Fibroblast of pulmonary artery (primary cell): ENCODE data around the gene RAE1.

Experiments used
- DNase-seq: peaks from one replicate; pipeline ENCODE4 v3.0.0-alpha.2; 2010; ENCODE audit warnings: low read depth
- H3K4me3 ChIP-seq: replicated peaks from 2 replicates; pipeline ENCODE4 v1.5.1; 2011; ENCODE audit warnings: low read depth, mild to moderate bottlenecking, control low read depth, low read length, moderate library complexity
- TF ChIP-seq, protein P1 (sequence below): IDR thresholded peaks from 2 replicates; pipeline ENCODE4 v1.5.1; 2011; ENCODE audit warnings: mild to moderate bottlenecking, control low read depth, low read length, inconsistent platforms; ENCODE audit errors: missing control alignments

Gene RAE1

DNA sequence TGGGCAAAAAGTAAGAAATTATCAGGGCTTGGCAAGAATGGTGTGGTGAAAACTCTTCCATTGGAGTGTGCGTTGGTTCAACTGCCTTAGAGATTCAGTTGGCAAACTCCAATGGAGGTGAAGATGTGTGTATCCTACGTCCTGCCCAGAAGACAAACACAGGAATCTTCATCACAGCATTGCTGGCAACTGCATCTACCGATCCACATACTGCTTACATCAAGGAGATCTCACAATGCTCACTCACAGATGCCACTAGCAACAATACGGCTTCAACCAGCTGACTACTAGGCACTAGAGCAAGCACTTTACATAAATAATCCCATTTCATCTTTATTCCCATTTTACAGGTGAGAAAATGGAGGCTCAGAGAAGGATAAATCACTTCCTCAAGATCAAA is 31.5 kb upstream of the RAE1 start:
- TF ChIP-seq, protein P1, sequence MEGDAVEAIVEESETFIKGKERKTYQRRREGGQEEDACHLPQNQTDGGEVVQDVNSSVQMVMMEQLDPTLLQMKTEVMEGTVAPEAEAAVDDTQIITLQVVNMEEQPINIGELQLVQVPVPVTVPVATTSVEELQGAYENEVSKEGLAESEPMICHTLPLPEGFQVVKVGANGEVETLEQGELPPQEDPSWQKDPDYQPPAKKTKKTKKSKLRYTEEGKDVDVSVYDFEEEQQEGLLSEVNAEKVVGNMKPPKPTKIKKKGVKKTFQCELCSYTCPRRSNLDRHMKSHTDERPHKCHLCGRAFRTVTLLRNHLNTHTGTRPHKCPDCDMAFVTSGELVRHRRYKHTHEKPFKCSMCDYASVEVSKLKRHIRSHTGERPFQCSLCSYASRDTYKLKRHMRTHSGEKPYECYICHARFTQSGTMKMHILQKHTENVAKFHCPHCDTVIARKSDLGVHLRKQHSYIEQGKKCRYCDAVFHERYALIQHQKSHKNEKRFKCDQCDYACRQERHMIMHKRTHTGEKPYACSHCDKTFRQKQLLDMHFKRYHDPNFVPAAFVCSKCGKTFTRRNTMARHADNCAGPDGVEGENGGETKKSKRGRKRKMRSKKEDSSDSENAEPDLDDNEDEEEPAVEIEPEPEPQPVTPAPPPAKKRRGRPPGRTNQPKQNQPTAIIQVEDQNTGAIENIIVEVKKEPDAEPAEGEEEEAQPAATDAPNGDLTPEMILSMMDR = no peak
- DNase-seq = no peak
- no peak overlapping the region for H3K4me3 ChIP-seq

DNA sequence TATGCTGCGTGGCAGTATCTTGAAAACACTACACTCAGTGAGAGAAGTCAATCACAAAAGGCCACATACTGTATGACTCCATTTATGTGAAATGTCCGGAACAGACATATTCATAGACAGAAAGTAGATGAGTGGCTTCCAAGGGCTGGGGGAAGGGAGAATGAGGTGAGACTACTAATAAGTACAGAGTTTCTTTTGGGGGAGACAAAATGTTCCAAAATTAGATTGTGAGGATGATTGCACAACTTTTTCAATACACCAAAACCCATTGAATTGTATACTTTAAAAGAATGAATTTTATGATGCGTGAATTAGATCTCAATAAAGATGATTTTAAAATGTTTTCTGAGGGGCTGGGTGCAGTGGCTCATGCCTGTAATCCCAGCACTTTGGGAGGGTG is 30.7 kb upstream of the RAE1 start:
- no peak overlapping the region for H3K4me3 ChIP-seq
- TF ChIP-seq, protein P1 = no peak
- no peak for DNase-seq

DNA sequence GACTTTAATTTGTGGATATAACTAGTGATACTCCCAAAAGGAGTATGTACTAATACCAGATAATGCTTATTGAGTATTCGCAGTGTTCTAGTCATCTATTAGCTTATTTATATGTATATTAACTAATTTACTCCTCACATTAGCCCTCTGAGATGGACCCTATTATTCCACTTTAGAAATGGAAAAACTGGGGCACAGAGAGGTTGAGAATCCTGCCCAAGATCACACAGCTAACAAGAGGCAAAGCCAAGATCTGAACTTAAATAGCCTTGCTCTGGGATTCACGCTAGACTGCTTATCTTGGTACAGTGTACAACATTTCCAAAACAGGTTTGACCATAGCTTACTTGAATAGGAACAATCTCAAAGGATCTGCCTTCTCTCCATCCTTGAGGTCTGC is 29.9 kb upstream of the RAE1 start:
- DNase-seq = no peak
- TF ChIP-seq, protein P1 = no peak
- H3K4me3 ChIP-seq = no peak overlapping the region

DNA sequence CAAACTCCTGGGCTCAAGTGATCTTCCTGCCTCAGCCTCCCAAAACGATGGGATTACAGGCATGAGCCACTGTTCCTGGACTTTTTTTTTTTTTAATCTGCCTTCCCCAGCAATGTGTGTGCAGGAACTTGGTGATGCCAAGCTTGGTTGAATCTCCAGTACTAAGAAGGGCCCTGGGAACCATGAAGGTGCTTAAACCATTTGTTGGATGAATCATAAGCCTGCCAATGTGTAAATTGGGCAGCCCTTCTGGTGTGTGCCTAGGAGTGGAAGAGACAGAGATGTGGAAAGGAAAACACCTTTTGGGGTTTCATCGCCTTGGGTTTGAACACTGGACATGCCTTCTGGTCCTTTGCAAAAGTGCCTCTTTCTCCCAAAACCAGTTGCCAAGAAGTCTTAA is 28.6 kb upstream of the RAE1 start:
- TF ChIP-seq, protein P1 = no peak
- H3K4me3 ChIP-seq = no peak overlapping the region
- DNase-seq = no peak

DNA sequence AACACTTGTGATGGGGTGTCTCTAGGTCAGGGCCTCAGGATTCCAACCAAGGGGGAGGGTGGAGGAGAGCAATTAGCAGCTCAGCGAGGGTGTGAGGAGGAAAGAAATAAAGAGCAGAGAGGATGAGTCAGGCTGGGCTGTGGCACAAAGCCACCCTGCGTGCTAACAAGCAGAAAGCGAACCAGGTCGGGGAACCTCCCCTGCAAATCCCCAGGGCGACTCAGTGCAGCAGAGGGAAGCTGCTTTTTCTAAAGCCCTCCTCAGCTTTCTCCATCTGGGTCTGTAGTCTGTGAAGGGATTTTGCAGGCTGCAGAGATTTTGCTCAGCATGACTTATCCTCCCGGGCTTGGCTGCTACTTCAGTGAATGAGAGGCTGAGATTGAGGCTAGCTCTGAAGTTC is 28.0 kb upstream of the RAE1 start:
- DNase-seq = peak; percentile 5
- TF ChIP-seq, protein P1 = no peak
- H3K4me3 ChIP-seq = no peak overlapping the region

DNA sequence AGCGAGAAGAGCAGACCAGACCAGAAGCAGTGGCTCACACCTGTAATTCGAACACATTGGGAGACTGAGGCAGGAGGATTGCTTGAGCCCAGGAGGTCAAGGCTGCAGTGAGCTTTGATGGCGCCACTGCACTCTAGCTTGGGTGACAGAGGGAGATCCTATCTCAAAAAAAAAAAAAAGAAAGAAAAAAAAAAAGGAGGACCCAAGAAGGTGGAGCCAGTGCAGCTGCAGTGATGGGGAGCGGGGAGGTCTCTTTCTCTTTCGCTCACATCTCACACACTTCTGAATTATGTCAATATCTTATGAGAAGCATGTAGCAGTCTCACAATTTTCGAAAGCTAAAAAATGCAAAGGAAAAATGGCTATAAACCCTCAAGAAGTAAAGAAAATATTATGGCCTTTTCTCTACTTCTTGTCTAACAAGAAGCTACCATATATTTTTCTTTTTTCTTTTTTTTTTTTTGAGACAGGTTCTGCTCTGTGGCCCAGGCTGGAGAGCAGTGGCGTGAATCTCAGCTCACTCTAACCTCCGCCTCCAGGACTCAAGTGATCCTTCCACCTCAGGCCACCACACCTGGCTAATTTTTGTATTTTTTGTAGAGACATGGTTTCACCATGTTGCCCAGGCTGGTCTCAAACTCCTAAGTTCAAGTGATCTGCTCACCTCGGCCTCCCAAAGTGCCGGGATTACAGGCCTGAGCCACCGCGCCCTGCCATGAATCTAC is 25.3 kb upstream of the RAE1 start:
- TF ChIP-seq, protein P1 = no peak
- H3K4me3 ChIP-seq = no peak overlapping the region
- DNase-seq = no peak

DNA sequence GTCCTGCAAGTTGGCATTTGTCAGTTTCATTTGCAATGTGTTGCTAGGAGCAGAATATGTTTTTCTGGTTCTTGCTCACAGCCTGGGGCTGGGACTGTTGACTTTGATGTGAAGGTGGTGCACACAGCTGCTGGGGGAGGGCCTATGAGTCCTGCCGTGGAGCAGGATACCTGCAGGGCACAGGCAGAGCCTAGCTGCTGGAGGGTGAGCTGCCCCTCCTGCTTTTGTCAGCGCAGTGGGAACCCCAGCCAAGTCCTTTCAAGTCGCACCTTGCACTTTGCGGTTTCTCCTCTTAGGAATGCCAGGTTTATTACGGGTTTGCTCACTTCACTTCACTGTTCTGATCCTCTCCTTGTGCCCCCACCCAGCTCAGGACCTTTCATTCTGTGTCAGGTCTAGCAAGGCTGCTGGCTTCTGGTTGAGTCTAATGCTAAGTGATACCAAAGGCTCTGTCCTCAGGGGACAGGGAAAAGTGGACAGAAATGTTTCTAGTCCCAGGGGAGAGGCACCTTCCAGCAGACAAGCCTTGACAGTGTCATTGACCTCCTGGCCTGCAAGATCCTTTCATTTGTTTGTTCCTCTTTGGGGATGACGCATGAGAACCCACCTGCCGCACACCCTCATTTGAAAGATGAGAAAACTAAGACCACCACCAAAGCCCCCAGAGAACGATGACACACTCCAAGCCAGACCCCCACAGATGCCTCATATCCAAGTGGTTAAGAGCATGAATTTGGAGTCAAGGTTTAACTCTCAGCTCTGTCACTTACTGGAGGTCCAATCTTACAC is 24.2 kb upstream of the RAE1 start:
- TF ChIP-seq, protein P1 = no peak
- no peak overlapping the region for H3K4me3 ChIP-seq
- DNase-seq = no peak
